Measurements from ENCODE around the gene F12. TPM values are rescaled to one million over a fixed set of nuclear protein-coding genes. Genes with fewer than 3 reads are reported as not detected.
"Not testable (repeated sequence)": the region's sequence is repeated elsewhere in the genome, so short reads cannot be mapped to it uniquely, and the experiment has no call there.

F12 gene
- polyA plus RNA-seq, 2 donors = 18.1 to 33.5 TPM

GRCh38 chr5:177365845-177366527 is 43.4 kb downstream of the F12 start:
- Histone ChIP-seq H3K27ac (ENCODE audit: low read depth in 2 of 2, low read length in 1 of 2) (peak overlapping the region; percentile 44 to 94), H3K4me1 (ENCODE audit: control insufficient read depth in 2 of 2, insufficient read depth in 2 of 2, low read length in 1 of 2) (peaks cover 0 to 22% of the 10 kb centered on the region in 2 donors), H3K36me3 (ENCODE audit: control insufficient read depth in 2 of 2, insufficient read depth in 2 of 2, low read length in 1 of 2) (no peaks in the 10 kb centered on the region), H3K27me3 (ENCODE audit: control insufficient read depth in 1 of 2, insufficient read depth in 2 of 2, low read length in 2 of 2) (no peaks in the 10 kb centered on the region), H3K4me3 (ENCODE audit: low read depth in 1 of 2, low read length in 2 of 2) (no peak overlapping the region), H3K9me3 (ENCODE audit: control insufficient read depth in 2 of 2, insufficient read depth in 1 of 2, low read depth in 1 of 2, low read length in 1 of 2) (no peaks in the 10 kb centered on the region)
- whole genome bisulfite sequencing, 2 donors = 77 to 82% methylated on average over 14 of the region's 14 CpGs

GRCh38 chr5:177364159-177364962 is 45.0 kb downstream of the F12 start:
- no peaks in the 10 kb centered on the region for H3K36me3 ChIP-seq (ENCODE audit: control insufficient read depth in 2 of 2, insufficient read depth in 2 of 2, low read length in 1 of 2)
- H3K27ac ChIP-seq (ENCODE audit: low read depth in 2 of 2, low read length in 1 of 2) = no peak overlapping the region
- WGBS, 2 donors = 71 to 73% methylated on average over 11 of the region's 11 CpGs
- H3K9me3 ChIP-seq (ENCODE audit: control insufficient read depth in 2 of 2, insufficient read depth in 1 of 2, low read depth in 1 of 2, low read length in 1 of 2) = no peaks in the 10 kb centered on the region
- H3K4me1 ChIP-seq (ENCODE audit: control insufficient read depth in 2 of 2, insufficient read depth in 2 of 2, low read length in 1 of 2) = peaks cover 0 to 22% of the 10 kb centered on the region in 2 donors
- H3K4me3 ChIP-seq (ENCODE audit: low read depth in 1 of 2, low read length in 2 of 2) = no peak overlapping the region
- no peaks in the 10 kb centered on the region for H3K27me3 ChIP-seq (ENCODE audit: control insufficient read depth in 1 of 2, insufficient read depth in 2 of 2, low read length in 2 of 2)

- WGBS, 2 donors = 32 to 33% methylated on average over 10 of the region's 10 CpGs
- peak overlapping the region; percentile 83 to 84 for H3K27ac ChIP-seq (ENCODE audit: low read depth in 2 of 2, low read length in 1 of 2)
- no peaks in the 10 kb centered on the region for H3K9me3 ChIP-seq (ENCODE audit: control insufficient read depth in 2 of 2, insufficient read depth in 1 of 2, low read depth in 1 of 2, low read length in 1 of 2)
- H3K27me3 ChIP-seq (ENCODE audit: control insufficient read depth in 1 of 2, insufficient read depth in 2 of 2, low read length in 2 of 2) = no peaks in the 10 kb centered on the region
- peaks cover 0 to 16% of the 10 kb centered on the region in 2 donors for H3K4me1 ChIP-seq (ENCODE audit: control insufficient read depth in 2 of 2, insufficient read depth in 2 of 2, low read length in 1 of 2)
- H3K36me3 ChIP-seq (ENCODE audit: control insufficient read depth in 2 of 2, insufficient read depth in 2 of 2, low read length in 1 of 2) = no peaks in the 10 kb centered on the region
- H3K4me3 ChIP-seq (ENCODE audit: low read depth in 1 of 2, low read length in 2 of 2) = peak overlapping the region in 1 of 2 donors; percentile 49
These were observed 45.8 kb downstream of the F12 start for GRCh38 chr5:177363565-177363964.

GRCh38 chr5:177362610-177363507 is 46.5 kb downstream of the F12 start:
- H3K36me3 ChIP-seq (ENCODE audit: control insufficient read depth in 2 of 2, insufficient read depth in 2 of 2, low read length in 1 of 2) = no peaks in the 10 kb centered on the region
- 6% methylated on average over 48 to 59 of the region's 59 CpGs for WGBS, 2 donors
- H3K4me3 ChIP-seq (ENCODE audit: low read depth in 1 of 2, low read length in 2 of 2) = peak overlapping the region; percentile 49 to 58
- peak overlapping the region; percentile 83 to 84 for H3K27ac ChIP-seq (ENCODE audit: low read depth in 2 of 2, low read length in 1 of 2)
- no peaks in the 10 kb centered on the region for H3K9me3 ChIP-seq (ENCODE audit: control insufficient read depth in 2 of 2, insufficient read depth in 1 of 2, low read depth in 1 of 2, low read length in 1 of 2)
- H3K27me3 ChIP-seq (ENCODE audit: control insufficient read depth in 1 of 2, insufficient read depth in 2 of 2, low read length in 2 of 2) = no peaks in the 10 kb centered on the region
- peaks cover 0 to 15% of the 10 kb centered on the region in 2 donors for H3K4me1 ChIP-seq (ENCODE audit: control insufficient read depth in 2 of 2, insufficient read depth in 2 of 2, low read length in 1 of 2)

- Histone ChIP-seq H3K36me3 (ENCODE audit: control insufficient read depth in 2 of 2, insufficient read depth in 2 of 2, low read length in 1 of 2) (no peaks in the 10 kb centered on the region), H3K4me3 (ENCODE audit: low read depth in 1 of 2, low read length in 2 of 2) (no peak overlapping the region), H3K27ac (ENCODE audit: low read depth in 2 of 2, low read length in 1 of 2) (peak overlapping the region; percentile 83 to 84), H3K27me3 (ENCODE audit: control insufficient read depth in 1 of 2, insufficient read depth in 2 of 2, low read length in 2 of 2) (no peaks in the 10 kb centered on the region), H3K9me3 (ENCODE audit: control insufficient read depth in 2 of 2, insufficient read depth in 1 of 2, low read depth in 1 of 2, low read length in 1 of 2) (no peaks in the 10 kb centered on the region), H3K4me1 (ENCODE audit: control insufficient read depth in 2 of 2, insufficient read depth in 2 of 2, low read length in 1 of 2) (peaks cover 0 to 19% of the 10 kb centered on the region in 2 donors)
- 38 to 44% methylated on average over 8 of the region's 8 CpGs for WGBS, 2 donors
These were observed 47.1 kb downstream of the F12 start for GRCh38 chr5:177362292-177362609.

GRCh38 chr5:177361418-177362291 is 47.7 kb downstream of the F12 start:
- no peaks in the 10 kb centered on the region for H3K27me3 ChIP-seq (ENCODE audit: control insufficient read depth in 1 of 2, insufficient read depth in 2 of 2, low read length in 2 of 2)
- H3K36me3 ChIP-seq (ENCODE audit: control insufficient read depth in 2 of 2, insufficient read depth in 2 of 2, low read length in 1 of 2) = no peaks in the 10 kb centered on the region
- no peaks in the 10 kb centered on the region for H3K9me3 ChIP-seq (ENCODE audit: control insufficient read depth in 2 of 2, insufficient read depth in 1 of 2, low read depth in 1 of 2, low read length in 1 of 2)
- no peak overlapping the region for H3K4me3 ChIP-seq (ENCODE audit: low read depth in 1 of 2, low read length in 2 of 2)
- 65 to 72% methylated on average over 6 of the region's 6 CpGs for WGBS, 2 donors
- peaks cover 0 to 22% of the 10 kb centered on the region in 2 donors for H3K4me1 ChIP-seq (ENCODE audit: control insufficient read depth in 2 of 2, insufficient read depth in 2 of 2, low read length in 1 of 2)
- H3K27ac ChIP-seq (ENCODE audit: low read depth in 2 of 2, low read length in 1 of 2) = peak overlapping the region; percentile 83 to 84

GRCh38 chr5:177360740-177361139 is 48.6 kb downstream of the F12 start:
- not testable (repeated sequence) for H3K27ac ChIP-seq (ENCODE audit: low read depth in 2 of 2, low read length in 1 of 2); H3K36me3 ChIP-seq (ENCODE audit: control insufficient read depth in 2 of 2, insufficient read depth in 2 of 2, low read length in 1 of 2); H3K27me3 ChIP-seq (ENCODE audit: control insufficient read depth in 1 of 2, insufficient read depth in 2 of 2, low read length in 2 of 2); H3K9me3 ChIP-seq (ENCODE audit: control insufficient read depth in 2 of 2, insufficient read depth in 1 of 2, low read depth in 1 of 2, low read length in 1 of 2); H3K4me3 ChIP-seq (ENCODE audit: low read depth in 1 of 2, low read length in 2 of 2)
- WGBS, 2 donors = 95 to 98% methylated on average over 7 of the region's 7 CpGs
- peaks cover 0 to 18% of the 10 kb centered on the region in 2 donors for H3K4me1 ChIP-seq (ENCODE audit: control insufficient read depth in 2 of 2, insufficient read depth in 2 of 2, low read length in 1 of 2)

GRCh38 chr5:177359860-177360259 is 49.5 kb downstream of the F12 start:
- Histone ChIP-seq H3K36me3 (ENCODE audit: control insufficient read depth in 2 of 2, insufficient read depth in 2 of 2, low read length in 1 of 2) (no peaks in the 10 kb centered on the region), H3K27me3 (ENCODE audit: control insufficient read depth in 1 of 2, insufficient read depth in 2 of 2, low read length in 2 of 2) (no peaks in the 10 kb centered on the region), H3K9me3 (ENCODE audit: control insufficient read depth in 2 of 2, insufficient read depth in 1 of 2, low read depth in 1 of 2, low read length in 1 of 2) (peaks cover 0 to 2% of the 10 kb centered on the region in 2 donors), H3K4me1 (ENCODE audit: control insufficient read depth in 2 of 2, insufficient read depth in 2 of 2, low read length in 1 of 2) (peaks cover 0 to 18% of the 10 kb centered on the region in 2 donors), H3K27ac (ENCODE audit: low read depth in 2 of 2, low read length in 1 of 2) (no peak overlapping the region), H3K4me3 (ENCODE audit: low read depth in 1 of 2, low read length in 2 of 2) (no peak overlapping the region)
- 84 to 93% methylated on average over 2 to 3 of the region's 3 CpGs for WGBS, 2 donors

All from esophagus (tissue), 2 donors.